GM12878 (cell line): ENCODE data around the gene UBASH3A. TPM values are rescaled to one million over a fixed set of nuclear protein-coding genes. Genes with fewer than 3 reads are reported as not detected.

Experiments
- ATAC-seq: fragments of 200-7000 bp; cut with Tn5 transposase; 3 replicates; pipeline ENCODE4 v1.9.1; 2020; ENCODE audit warnings: mild to moderate bottlenecking, moderate library complexity
- BruUV-seq: library from RNA; stranded (reverse); fragments of 400-500 nt; replicated peaks from 2 replicates; lab custom pipeline; 2021; lab: Mats Ljungman, UMichigan
- CTCF ChIA-PET: fragments of 300-600 bp; sonication (Branson Sonifier 250); formaldehyde crosslinking; extraction: SDS; loops from one replicate; lab custom pipeline; 2021; ENCODE audit warnings: inconsistent platforms; lab: Yijun Ruan, JAX
- POLR2A ChIA-PET: fragments of 350-600 bp; formaldehyde crosslinking; extraction: SDS; loops from one replicate; lab custom pipeline; 2021; ENCODE audit warnings: inconsistent platforms; lab: Charles Lee
- RAD21 ChIA-PET: fragments of 300-600 bp; sonication (Branson Sonifier 250); formaldehyde crosslinking; loops from one replicate; lab custom pipeline; 2023; ENCODE audit warnings: antibody characterized with exemption; ENCODE audit not compliant: unreplicated experiment; lab: Charles Lee
- SMC1A ChIA-PET: fragments of 300-600 bp; sonication (Branson Sonifier 250); formaldehyde crosslinking; loops from one replicate; lab custom pipeline; 2023; ENCODE audit not compliant: unreplicated experiment, uncharacterized antibody; lab: Charles Lee
- DNase-seq: peaks from one replicate; pipeline ENCODE4 v3.0.0-alpha.2; 2011; ENCODE audit warnings: low read depth, low spot score
- FAIRE-seq: peaks from 3 replicates; lab custom pipeline; 2011; peaks lifted over from hg19 to GRCh38; lab: Jason Lieb, UNC
- H2AFZ ChIP-seq: 2 replicates; pipeline ENCODE4 v1.6.0; 2011; ENCODE audit warnings: low read depth, low read length, control low read depth; ENCODE audit not compliant: control insufficient read depth
- H3K27ac ChIP-seq: 2 replicates; pipeline ENCODE4 v1.5.1; 2011; ENCODE audit warnings: control low read depth; ENCODE audit not compliant: control insufficient read depth, insufficient read depth
- H3K27me3 ChIP-seq, 2 experiments: replicated peaks in 1 of 2; 2 replicates each; pipeline versions ENCODE4 v1.6.0 to v1.6.1; 2011; ENCODE audit warnings: low read length in 1 of 2; ENCODE audit not compliant: control insufficient read depth in 2 of 2, insufficient read depth in 2 of 2
- H3K36me3 ChIP-seq, 2 experiments: 2 replicates each; pipeline ENCODE4 v1.5.1; 2011; ENCODE audit warnings: low read length in 1 of 2; ENCODE audit not compliant: control insufficient read depth in 2 of 2, insufficient read depth in 2 of 2
- H3K4me1 ChIP-seq: 2 replicates; pipeline ENCODE4 v1.6.1; 2011; ENCODE audit warnings: mild to moderate bottlenecking, low read length, moderate library complexity, mixed read lengths; ENCODE audit not compliant: control insufficient read depth, insufficient read depth
- H3K4me2 ChIP-seq: 2 replicates; pipeline ENCODE4 v1.6.0; 2011; ENCODE audit warnings: control low read depth; ENCODE audit not compliant: control insufficient read depth, insufficient read depth
- H3K4me3 ChIP-seq: fragments of 200-600 bp; sonication (generic); 2 replicates; pipeline ENCODE4 v1.5.1; 2016
- H3K79me2 ChIP-seq: 2 replicates; pipeline ENCODE4 v1.6.0; 2011; ENCODE audit warnings: low read length; ENCODE audit not compliant: control insufficient read depth, insufficient read depth
- H3K9ac ChIP-seq: 2 replicates; pipeline ENCODE4 v1.8.0; 2011; ENCODE audit warnings: low read length, control low read depth, mixed read lengths; ENCODE audit not compliant: control insufficient read depth, insufficient read depth
- H3K9me3 ChIP-seq: replicated peaks from 3 replicates; pipeline ENCODE4 v1.5.1; 2011; ENCODE audit warnings: mild to moderate bottlenecking, low read length; ENCODE audit not compliant: control insufficient read depth, insufficient read depth
- H4K20me1 ChIP-seq: 2 replicates; pipeline ENCODE4 v1.6.0; 2011; ENCODE audit not compliant: control insufficient read depth, insufficient read depth
- MEF2A ChIP-seq: IDR thresholded peaks from 2 replicates; pipeline ENCODE4 v1.6.1; 2011; ENCODE audit warnings: low read depth, mild to moderate bottlenecking, low read length, moderate library complexity; ENCODE audit not compliant: insufficient read depth
- MYB ChIP-seq: fragments of 150-350 bp; IDR thresholded peaks from 2 replicates; pipeline ENCODE4 v1.6.1; 2014; ENCODE audit warnings: mild to moderate bottlenecking, low read depth, low read length, borderline replicate concordance
- MYC ChIP-seq: IDR thresholded peaks from 2 replicates; pipeline ENCODE4 v1.6.1; 2011; ENCODE audit warnings: mild to moderate bottlenecking, low read length, moderate library complexity, inconsistent platforms; ENCODE audit not compliant: insufficient read depth, insufficient replicate concordance, insufficient read length, severe bottlenecking
- SPI1 ChIP-seq: IDR thresholded peaks from 2 replicates; pipeline ENCODE4 v1.6.1; 2011; ENCODE audit warnings: low read depth, mild to moderate bottlenecking, low read length, moderate library complexity, borderline replicate concordance; ENCODE audit not compliant: insufficient read depth
- SUPT20H ChIP-seq: IDR thresholded peaks from 2 replicates; pipeline ENCODE4 v1.6.1; 2011; ENCODE audit warnings: low read depth, mild to moderate bottlenecking, low read length, moderate library complexity, borderline replicate concordance; ENCODE audit not compliant: control insufficient read depth
- WGBS: methylation state at CpG from one replicate; pipeline ENCODE4 v1.1.6; 2016; ENCODE audit warnings: low lambda C conversion rate; ENCODE audit not compliant: insufficient replicate concordance, insufficient coverage; ENCODE audit errors: missing lambda C conversion rate; 5-methylcytosine and 5-hydroxymethylcytosine counted together
- in situ Hi-C: fragments of 300-500 bp; cut with MboI; formaldehyde crosslinking; loops from 9 replicates; pipeline ENCODE4 v1.14.3; 2018; ENCODE audit warnings: mixed read lengths
- intact Hi-C: fragments of 100-400 bp; cut with micrococcal nuclease; formaldehyde crosslinking; loops from one replicate; pipeline ENCODE4 v1.14.2; 2022; ENCODE audit not compliant: unreplicated experiment
- polyA plus RNA-seq, 11 experiments: library from polyadenylated mRNA; depleted of rRNA in 4 of 11; unstranded in 6 of 11; stranded (reverse) in 5 of 11; fragments of >200 nt; fragmentation: Nextera tagmentation in 4 of 11; fragmentation: Illumina TruSeq in 1 of 11; extraction: Ambion mirVana in 4 of 11; extraction: Trizol in 1 of 11; gene quantifications; 1 replicate in 1 of 11; 2 replicates in 10 of 11; pipeline versions ENCODE4 v1.2.1 to v1.2.3, GENCODE V29; 2011 to 2016; ENCODE audit warnings: inconsistent platforms in 2 of 11, missing spikeins in 2 of 11, low read depth in 1 of 11
- total RNA-seq, 4 experiments: library from RNA; depleted of rRNA in 3 of 4; stranded (reverse); fragments of >200 nt in 3 of 4; fragmentation: Illumina TruSeq in 1 of 4; extraction: Trizol in 1 of 4; gene quantifications; 2 replicates each; pipeline versions ENCODE4 v1.2.1 to v1.2.3, GENCODE V29; 2013 to 2021
- TF ChIP-seq, protein P1 (sequence below): fragments of 450-650 bp; formaldehyde crosslinking; IDR thresholded peaks from 2 replicates; pipeline ENCODE4 v1.5.0; 2022; ENCODE audit warnings: mild to moderate bottlenecking, missing genetic modification characterization
- TF ChIP-seq, protein P2 (sequence below): fragments of 450-650 bp; IDR thresholded peaks from 2 replicates; pipeline ENCODE4 v1.6.1; 2016; ENCODE audit warnings: mild to moderate bottlenecking, moderate library complexity, borderline replicate concordance

UBASH3A gene
- total and polyA plus RNA-seq, 10 of the 15 experiments (the other 5 are each of a cell fraction or from before 2014, with no cell fraction given), result 0.04 to 0.39 (median 0.23) TPM; not detected in 1

DNA sequence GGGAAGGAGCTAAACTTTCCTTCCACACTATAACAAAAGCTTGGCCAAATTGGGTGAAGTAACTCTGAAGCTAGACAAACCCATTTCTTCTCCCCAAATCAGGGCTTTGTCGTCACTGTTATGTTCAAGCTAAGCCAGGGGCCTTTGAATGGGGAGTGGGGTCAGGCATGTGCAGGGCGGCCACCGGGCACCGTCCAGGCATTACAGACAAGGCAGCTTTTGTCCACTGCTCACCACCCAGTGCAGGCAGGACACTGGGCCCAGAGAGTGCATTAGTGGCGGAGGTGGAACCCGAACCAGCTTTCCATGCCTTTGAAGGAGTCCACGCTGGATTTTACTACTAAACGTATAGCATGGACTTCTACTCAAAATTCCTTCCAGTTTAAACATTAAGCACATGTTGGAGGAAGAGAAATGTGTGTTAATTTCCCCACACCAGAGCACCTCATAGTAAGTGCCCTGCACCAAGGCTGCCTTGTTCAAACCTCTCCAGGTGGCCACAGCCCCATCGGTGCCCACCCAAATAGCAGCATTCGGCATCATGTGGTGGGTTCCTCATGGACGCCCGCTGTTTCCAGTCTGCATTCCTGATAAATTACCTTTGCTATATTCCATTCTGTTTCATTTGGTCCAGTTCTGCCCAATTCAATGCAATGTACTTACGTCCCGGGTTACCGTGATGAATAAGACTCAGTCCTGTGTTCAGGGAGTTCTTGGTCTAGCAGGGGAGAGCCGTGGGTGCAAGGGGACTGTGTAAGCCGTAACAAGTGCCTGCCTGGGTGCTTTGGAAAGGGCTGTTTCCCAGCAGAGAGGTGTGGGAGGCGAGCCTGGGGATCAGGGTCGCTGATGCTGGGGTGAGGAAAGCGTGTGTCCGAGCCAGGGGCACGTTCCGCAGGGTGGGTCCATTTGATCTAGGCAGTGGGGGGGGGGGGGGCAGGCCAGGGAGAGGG, 1.6 kb downstream of the UBASH3A start (continued):
- TF ChIP-seq, protein P1, sequence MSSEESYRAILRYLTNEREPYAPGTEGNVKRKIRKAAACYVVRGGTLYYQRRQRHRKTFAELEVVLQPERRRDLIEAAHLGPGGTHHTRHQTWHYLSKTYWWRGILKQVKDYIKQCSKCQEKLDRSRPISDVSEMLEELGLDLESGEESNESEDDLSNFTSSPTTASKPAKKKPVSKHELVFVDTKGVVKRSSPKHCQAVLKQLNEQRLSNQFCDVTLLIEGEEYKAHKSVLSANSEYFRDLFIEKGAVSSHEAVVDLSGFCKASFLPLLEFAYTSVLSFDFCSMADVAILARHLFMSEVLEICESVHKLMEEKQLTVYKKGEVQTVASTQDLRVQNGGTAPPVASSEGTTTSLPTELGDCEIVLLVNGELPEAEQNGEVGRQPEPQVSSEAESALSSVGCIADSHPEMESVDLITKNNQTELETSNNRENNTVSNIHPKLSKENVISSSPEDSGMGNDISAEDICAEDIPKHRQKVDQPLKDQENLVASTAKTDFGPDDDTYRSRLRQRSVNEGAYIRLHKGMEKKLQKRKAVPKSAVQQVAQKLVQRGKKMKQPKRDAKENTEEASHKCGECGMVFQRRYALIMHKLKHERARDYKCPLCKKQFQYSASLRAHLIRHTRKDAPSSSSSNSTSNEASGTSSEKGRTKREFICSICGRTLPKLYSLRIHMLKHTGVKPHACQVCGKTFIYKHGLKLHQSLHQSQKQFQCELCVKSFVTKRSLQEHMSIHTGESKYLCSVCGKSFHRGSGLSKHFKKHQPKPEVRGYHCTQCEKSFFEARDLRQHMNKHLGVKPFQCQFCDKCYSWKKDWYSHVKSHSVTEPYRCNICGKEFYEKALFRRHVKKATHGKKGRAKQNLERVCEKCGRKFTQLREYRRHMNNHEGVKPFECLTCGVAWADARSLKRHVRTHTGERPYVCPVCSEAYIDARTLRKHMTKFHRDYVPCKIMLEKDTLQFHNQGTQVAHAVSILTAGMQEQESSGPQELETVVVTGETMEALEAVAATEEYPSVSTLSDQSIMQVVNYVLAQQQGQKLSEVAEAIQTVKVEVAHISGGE (CRISPR knock-in tag), result no peak
- TF ChIP-seq MEF2A (no peak), MYB (no peak), SUPT20H (no peak), MYC (no peak)

DNA sequence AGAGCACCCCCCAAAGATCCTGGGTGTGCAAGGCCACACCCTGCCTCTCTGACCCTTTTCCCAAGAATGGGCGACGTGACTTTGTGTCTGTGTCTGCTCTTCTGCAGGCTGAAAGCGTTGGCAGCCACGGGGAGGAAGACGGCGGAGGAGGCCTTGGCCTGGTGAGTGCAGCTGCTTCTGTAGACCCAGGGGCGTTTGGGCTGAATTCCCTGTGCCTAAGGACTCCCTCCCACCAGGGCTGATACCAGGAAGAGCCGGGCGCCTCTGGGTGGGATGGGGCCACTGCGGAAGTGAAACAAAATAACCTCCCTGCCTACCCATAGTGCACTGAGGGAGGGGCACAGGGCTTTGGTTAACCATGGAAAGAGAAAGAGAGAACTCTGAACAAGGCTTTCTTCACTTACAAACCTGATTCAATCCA, 2.5 kb downstream of the UBASH3A start:
- POLR2A ChIA-PET, result interaction anchor here (0.7 kb wide), 1 partner anchor 120 kb away, joined by 3 read pairs; no protein-coding TSS in a partner anchor
- Histone ChIP-seq H3K27me3 (no peaks in the 10 kb centered on the region), H3K27ac (no peak overlapping the region), H3K4me2 (no peak overlapping the region), H3K9ac (no peak overlapping the region), H4K20me1 (no peaks in the 10 kb centered on the region)
- peak; percentile 11; the same call in 1 of the 2 replicates for TF ChIP-seq SPI1
- TF ChIP-seq, protein P2, sequence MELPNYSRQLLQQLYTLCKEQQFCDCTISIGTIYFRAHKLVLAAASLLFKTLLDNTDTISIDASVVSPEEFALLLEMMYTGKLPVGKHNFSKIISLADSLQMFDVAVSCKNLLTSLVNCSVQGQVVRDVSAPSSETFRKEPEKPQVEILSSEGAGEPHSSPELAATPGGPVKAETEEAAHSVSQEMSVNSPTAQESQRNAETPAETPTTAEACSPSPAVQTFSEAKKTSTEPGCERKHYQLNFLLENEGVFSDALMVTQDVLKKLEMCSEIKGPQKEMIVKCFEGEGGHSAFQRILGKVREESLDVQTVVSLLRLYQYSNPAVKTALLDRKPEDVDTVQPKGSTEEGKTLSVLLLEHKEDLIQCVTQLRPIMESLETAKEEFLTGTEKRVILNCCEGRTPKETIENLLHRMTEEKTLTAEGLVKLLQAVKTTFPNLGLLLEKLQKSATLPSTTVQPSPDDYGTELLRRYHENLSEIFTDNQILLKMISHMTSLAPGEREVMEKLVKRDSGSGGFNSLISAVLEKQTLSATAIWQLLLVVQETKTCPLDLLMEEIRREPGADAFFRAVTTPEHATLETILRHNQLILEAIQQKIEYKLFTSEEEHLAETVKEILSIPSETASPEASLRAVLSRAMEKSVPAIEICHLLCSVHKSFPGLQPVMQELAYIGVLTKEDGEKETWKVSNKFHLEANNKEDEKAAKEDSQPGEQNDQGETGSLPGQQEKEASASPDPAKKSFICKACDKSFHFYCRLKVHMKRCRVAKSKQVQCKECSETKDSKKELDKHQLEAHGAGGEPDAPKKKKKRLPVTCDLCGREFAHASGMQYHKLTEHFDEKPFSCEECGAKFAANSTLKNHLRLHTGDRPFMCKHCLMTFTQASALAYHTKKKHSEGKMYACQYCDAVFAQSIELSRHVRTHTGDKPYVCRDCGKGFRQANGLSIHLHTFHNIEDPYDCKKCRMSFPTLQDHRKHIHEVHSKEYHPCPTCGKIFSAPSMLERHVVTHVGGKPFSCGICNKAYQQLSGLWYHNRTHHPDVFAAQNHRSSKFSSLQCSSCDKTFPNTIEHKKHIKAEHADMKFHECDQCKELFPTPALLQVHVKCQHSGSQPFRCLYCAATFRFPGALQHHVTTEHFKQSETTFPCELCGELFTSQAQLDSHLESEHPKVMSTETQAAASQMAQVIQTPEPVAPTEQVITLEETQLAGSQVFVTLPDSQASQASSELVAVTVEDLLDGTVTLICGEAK, result no peak
- TF ChIP-seq, all 136 proteins: peak for 1
- CTCF ChIA-PET, result no interaction called here
- 83% methylated on average over 10 of the region's 10 CpGs for WGBS
- in situ Hi-C loops, result no loop called here
- intact Hi-C loops, result no loop called here
- Histone ChIP-seq H3K4me1 (peaks cover under 1% of the 10 kb centered on the region; the same call in 1 of the 2 replicates), H3K9me3 (peaks cover 5% of the 10 kb centered on the region; the same call in 2 of the 3 replicates), H3K79me2 (no peaks in the 10 kb centered on the region), H3K36me3 (no peaks in the 10 kb centered on the region), H2AFZ (no peak overlapping the region), H3K4me3 (no peak overlapping the region)
- no TSS peak for BruUV-seq
- SMC1A ChIA-PET, result no interaction called here
- DNase-seq (no peak), ATAC-seq (no peak), FAIRE-seq (no peak)
- RAD21 ChIA-PET, result no interaction called here
